ENCODE data around the gene CYB561D2.

CYB561D2 gene

GRCh38 chr3:50322115-50322385, 28.6 kb upstream of the CYB561D2 start:
- no peak for ATAC-seq
- no peak for TF ChIP-seq ZFP30 (CRISPR knock-in tag; IDR thresholded peaks at IDR 0.05)
- TF ChIP-seq ZNF70 (CRISPR knock-in tag; IDR thresholded peaks at IDR 0.05) = no peak
- TF ChIP-seq PPARA (CRISPR knock-in tag; IDR thresholded peaks at IDR 0.05; ENCODE audit: borderline replicate concordance) = no peak
- no peak for TF ChIP-seq CSRNP3 (CRISPR knock-in tag; IDR thresholded peaks at IDR 0.05)
- no peak for TF ChIP-seq TOX (CRISPR knock-in tag; IDR thresholded peaks at IDR 0.05; ENCODE audit: borderline replicate concordance)
- no peak for TF ChIP-seq SNAI2 (CRISPR knock-in tag; IDR thresholded peaks at IDR 0.05)
- no peak for TF ChIP-seq CSDC2 (CRISPR knock-in tag; IDR thresholded peaks at IDR 0.05)
- TF ChIP-seq ISL1 (CRISPR knock-in tag; IDR thresholded peaks at IDR 0.05) = no peak
- no peak for TF ChIP-seq ZNF565 (CRISPR knock-in tag; conservative IDR thresholded peaks at IDR 0.05; ENCODE audit: low read depth)
- TF ChIP-seq RARB (CRISPR knock-in tag; IDR thresholded peaks at IDR 0.05) = no peak
- no peak for TF ChIP-seq PATZ1 (CRISPR knock-in tag; IDR thresholded peaks at IDR 0.05; ENCODE audit: borderline replicate concordance)

GRCh38 chr3:50322386-50323091, 28.1 kb upstream of the CYB561D2 start, which contains the start of gene HYAL2:
HYAL2 (minus strand) TSS chr3:50322745; CDS start chr3:50320489, 2,256 bp downstream.
- no peak for ATAC-seq
- no peak for TF ChIP-seq OSR1 (CRISPR knock-in tag; IDR thresholded peaks at IDR 0.05)
- no peak for TF ChIP-seq POU6F1 (CRISPR knock-in tag; IDR thresholded peaks at IDR 0.05; ENCODE audit: borderline replicate concordance, low read depth)
- no peak for TF ChIP-seq TOX (CRISPR knock-in tag; IDR thresholded peaks at IDR 0.05; ENCODE audit: borderline replicate concordance)
- no peak for TF ChIP-seq ZNF565 (CRISPR knock-in tag; conservative IDR thresholded peaks at IDR 0.05; ENCODE audit: low read depth)

- TF ChIP-seq PATZ1 (CRISPR knock-in tag; IDR thresholded peaks at IDR 0.05; ENCODE audit: borderline replicate concordance) = no peak
- no peak for TF ChIP-seq TCF4 (CRISPR knock-in tag; IDR thresholded peaks at IDR 0.05; ENCODE audit: borderline replicate concordance)
- no peak for TF ChIP-seq RARB (CRISPR knock-in tag; IDR thresholded peaks at IDR 0.05)
- no peak for TF ChIP-seq TOX (CRISPR knock-in tag; IDR thresholded peaks at IDR 0.05; ENCODE audit: borderline replicate concordance)
- TF ChIP-seq ZNF565 (CRISPR knock-in tag; conservative IDR thresholded peaks at IDR 0.05; ENCODE audit: low read depth) = no peak
- TF ChIP-seq ZC3H10 (CRISPR knock-in tag; IDR thresholded peaks at IDR 0.05) = no peak
- no peak for TF ChIP-seq ZFP3 (CRISPR knock-in tag; IDR thresholded peaks at IDR 0.05)
- no peak for TF ChIP-seq ZFP30 (CRISPR knock-in tag; IDR thresholded peaks at IDR 0.05)
- no peak for TF ChIP-seq TSHZ2 (CRISPR knock-in tag; IDR thresholded peaks at IDR 0.05)
- TF ChIP-seq OSR1 (CRISPR knock-in tag; IDR thresholded peaks at IDR 0.05) = no peak
- no peak for TF ChIP-seq ZNF70 (CRISPR knock-in tag; IDR thresholded peaks at IDR 0.05)
- TF ChIP-seq POU6F1 (CRISPR knock-in tag; IDR thresholded peaks at IDR 0.05; ENCODE audit: borderline replicate concordance, low read depth) = no peak
- no peak for TF ChIP-seq CSRNP3 (CRISPR knock-in tag; IDR thresholded peaks at IDR 0.05)
- TF ChIP-seq ESRRG (CRISPR knock-in tag; IDR thresholded peaks at IDR 0.05) = no peak
- TF ChIP-seq GLIS3 (CRISPR knock-in tag; IDR thresholded peaks at IDR 0.05) = no peak
- no peak for TF ChIP-seq SNAI2 (CRISPR knock-in tag; IDR thresholded peaks at IDR 0.05)
- no peak for TF ChIP-seq CSDC2 (CRISPR knock-in tag; IDR thresholded peaks at IDR 0.05)
- no peak for TF ChIP-seq PPARA (CRISPR knock-in tag; IDR thresholded peaks at IDR 0.05; ENCODE audit: borderline replicate concordance)
- TF ChIP-seq CREB5 (CRISPR knock-in tag; IDR thresholded peaks at IDR 0.05; ENCODE audit: low read depth) = no peak
- no peak for ATAC-seq
Measured at GRCh38 chr3:50323092-50323600, 27.5 kb upstream of the CYB561D2 start.
